Measurements from ENCODE around the gene GHR.

- no peak for TF ChIP-seq FOXM1 (IDR thresholded peaks at IDR 0.05; ENCODE audit: borderline replicate concordance, low read depth)
- TF ChIP-seq MAX (IDR thresholded peaks at IDR 0.05): no peak
Measured at GRCh38 chr5:42631241-42631640, 208.0 kb downstream of the GHR start.
